Neuronal stem cell (in vitro differentiated cells): ENCODE results near the gene AURKB.

Experiments
- DNase-seq: peaks from one replicate; pipeline ENCODE4 v3.0.0-alpha.2; 2013; ENCODE audit warnings: low spot score
- H2AFZ ChIP-seq: one replicate; pipeline ENCODE4 v1.6.1; 2013; ENCODE audit warnings: mild to moderate bottlenecking, low read length, inconsistent platforms
- H2AK5ac ChIP-seq: 2 replicates; pipeline ENCODE4 v1.6.1; 2013; ENCODE audit warnings: low read depth, mild to moderate bottlenecking, inconsistent platforms, low read length, moderate library complexity, mixed read lengths
- H2BK120ac ChIP-seq: 2 replicates; pipeline ENCODE4 v1.6.1; 2013; ENCODE audit warnings: low read depth, mild to moderate bottlenecking, inconsistent platforms, low read length, moderate library complexity, mixed read lengths
- H2BK12ac ChIP-seq: one replicate; pipeline ENCODE4 v1.6.1; 2013; ENCODE audit warnings: low read length, inconsistent platforms
- H2BK15ac ChIP-seq: 2 replicates; pipeline ENCODE4 v1.6.1; 2013; ENCODE audit warnings: mild to moderate bottlenecking, low read length, inconsistent platforms, mixed read lengths
- H2BK5ac ChIP-seq: one replicate; pipeline ENCODE4 v1.6.1; 2013; ENCODE audit warnings: inconsistent platforms, mild to moderate bottlenecking, low read length, moderate library complexity
- H3K14ac ChIP-seq: one replicate; pipeline ENCODE4 v1.6.1; 2013; ENCODE audit warnings: low read length, inconsistent platforms
- H3K18ac ChIP-seq: 2 replicates; pipeline ENCODE4 v1.6.1; 2013; ENCODE audit warnings: low read length, inconsistent platforms
- H3K23ac ChIP-seq: 2 replicates; pipeline ENCODE4 v1.6.1; 2013; ENCODE audit warnings: low read depth, mild to moderate bottlenecking, mixed read lengths, low read length, inconsistent platforms; ENCODE audit not compliant: poor library complexity
- H3K27ac ChIP-seq: replicated peaks from 3 replicates; pipeline ENCODE4 v1.5.1; 2013; ENCODE audit warnings: low read length, inconsistent platforms
- H3K27me3 ChIP-seq, 3 experiments: 2 replicates each; pipeline ENCODE4 v1.6.1; 2013; ENCODE audit warnings: low read length in 3 of 3, mild to moderate bottlenecking in 2 of 3, inconsistent platforms in 1 of 3, low read depth in 1 of 3, mixed read lengths in 1 of 3, moderate library complexity in 1 of 3; ENCODE audit not compliant: control insufficient read depth in 3 of 3, insufficient read depth in 3 of 3
- H3K36me3 ChIP-seq, 2 donors: replicated peaks in 1 of 2; 2 replicates each; pipeline ENCODE4 v1.6.1; 2013; ENCODE audit warnings: low read length in 2 of 2; ENCODE audit not compliant: control insufficient read depth in 2 of 2, insufficient read depth in 2 of 2
- H3K4ac ChIP-seq: 2 replicates; pipeline ENCODE4 v1.6.1; 2013; ENCODE audit warnings: inconsistent platforms, mild to moderate bottlenecking, low read length, moderate library complexity
- H3K4me1 ChIP-seq, 2 donors: 1 replicate in 1 of 2; 2 replicates in 1 of 2; pipeline ENCODE4 v1.6.1; 2013; ENCODE audit warnings: low read length in 2 of 2, low read depth in 1 of 2; ENCODE audit not compliant: control insufficient read depth in 2 of 2, insufficient read depth in 1 of 2
- H3K4me2 ChIP-seq: one replicate; pipeline ENCODE4 v1.6.1; 2013; ENCODE audit warnings: mild to moderate bottlenecking, low read length, inconsistent platforms; ENCODE audit not compliant: insufficient read depth, poor library complexity, severe bottlenecking
- H3K4me3 ChIP-seq, 2 donors: 2 replicates each; pipeline ENCODE4 v1.5.1; 2013; ENCODE audit warnings: low read length in 2 of 2, mild to moderate bottlenecking in 2 of 2, inconsistent platforms in 1 of 2, moderate library complexity in 1 of 2
- H3K79me1 ChIP-seq: one replicate; pipeline ENCODE4 v1.6.1; 2013; ENCODE audit warnings: low read depth, mild to moderate bottlenecking, inconsistent platforms, low read length, moderate library complexity
- H3K9ac ChIP-seq: one replicate; pipeline ENCODE4 v1.6.1; 2013; ENCODE audit warnings: mild to moderate bottlenecking, low read depth, low read length, inconsistent platforms; ENCODE audit not compliant: poor library complexity
- H3K9me3 ChIP-seq, 2 donors: replicated peaks in 1 of 2; 2 replicates each; pipeline versions ENCODE3 to v1.6.1; 2013; ENCODE audit warnings: low read length in 2 of 2, mild to moderate bottlenecking in 2 of 2, inconsistent platforms in 1 of 2, low read depth in 1 of 2, mixed read lengths in 1 of 2, moderate library complexity in 1 of 2; ENCODE audit not compliant: control insufficient read depth in 2 of 2, insufficient read depth in 1 of 2
- H4K8ac ChIP-seq: one replicate; pipeline ENCODE4 v1.6.1; 2013; ENCODE audit warnings: low read depth, mild to moderate bottlenecking, inconsistent platforms, low read length, moderate library complexity
- H4K91ac ChIP-seq: one replicate; pipeline ENCODE4 v1.6.1; 2013; ENCODE audit warnings: low read length, low read depth, mild to moderate bottlenecking, inconsistent platforms; ENCODE audit not compliant: poor library complexity
- WGBS, 2 donors: extraction: QIAGEN DNeasy Blood & Tissue Kit; methylation state at CpG; one replicate each; pipeline ENCODE4 v1.1.7; 2013; ENCODE audit warnings: missing lambda C conversion rate in 2 of 2, mixed read lengths in 1 of 2; ENCODE audit not compliant: insufficient read length in 2 of 2, insufficient replicate concordance in 1 of 2; ENCODE audit errors: extremely low coverage in 2 of 2; 5-methylcytosine and 5-hydroxymethylcytosine counted together

AURKB gene

GRCh38 chr17:8189041-8189710 is 21.2 kb downstream of the AURKB start:
- Histone ChIP-seq H2BK12ac (peak overlapping the region; percentile 76), H3K23ac (peak overlapping the region; percentile 90), H3K36me3 (no peaks in the 10 kb centered on the region), H3K18ac (peak overlapping the region; percentile 88), H3K4me3 (peak overlapping the region; percentile 69 to 93), H3K9ac (peak overlapping the region; percentile 93), H3K4ac (peak overlapping the region; percentile 87), H2BK15ac (peak overlapping the region; percentile 79), H3K27ac (no peak overlapping the region), H3K79me1 (peaks cover 9% of the 10 kb centered on the region), H2AK5ac (peak overlapping the region; percentile 89), H4K8ac (no peak overlapping the region), H2BK5ac (peak overlapping the region; percentile 87), H3K27me3 (peaks cover 0 to 16% (median 3%) of the 10 kb centered on the region in 3 experiments), H2AFZ (peak overlapping the region; percentile 94), H2BK120ac (no peak overlapping the region), H3K9me3 (no peaks in the 10 kb centered on the region), H3K4me1 (peaks cover 20 to 24% of the 10 kb centered on the region in 2 donors), H3K14ac (no peak overlapping the region), H3K4me2 (peak overlapping the region; percentile 77), H4K91ac (no peak overlapping the region)
- no CpG with 5 or more reads among the region's 67 CpGs for WGBS, 2 donors
- DNase-seq: no peak

DNA sequence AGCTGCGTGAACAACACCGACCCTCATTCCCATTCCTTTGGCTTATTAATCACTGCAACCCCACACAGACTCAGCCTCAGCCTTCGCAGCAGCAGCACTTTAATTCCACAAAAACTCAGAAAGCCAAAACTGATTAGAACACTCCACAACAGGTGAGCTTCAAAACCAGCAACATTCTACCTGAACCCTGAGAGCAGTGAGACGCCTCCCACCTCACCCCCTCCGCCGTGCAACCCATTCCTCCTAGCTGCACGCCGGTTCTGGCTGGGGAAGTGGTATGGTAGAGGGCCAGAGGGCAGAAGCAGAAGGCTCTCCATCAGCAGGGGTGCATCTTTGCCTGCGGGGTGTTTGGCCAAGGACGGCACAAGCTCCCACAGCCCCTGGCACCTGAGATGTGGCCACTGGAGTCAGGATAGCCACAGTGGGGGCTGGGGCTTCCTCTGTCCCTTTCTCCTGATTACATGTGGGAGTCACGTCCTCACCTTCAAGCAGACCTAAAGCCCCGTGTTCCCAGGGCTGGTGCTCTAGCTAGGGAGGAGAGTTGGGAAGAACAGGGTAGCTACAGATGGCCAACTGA is 22.0 kb downstream of the AURKB start:
- Histone ChIP-seq H3K23ac (peak overlapping the region; percentile 90), H3K4me3 (peak overlapping the region; percentile 46 to 69)

DNA sequence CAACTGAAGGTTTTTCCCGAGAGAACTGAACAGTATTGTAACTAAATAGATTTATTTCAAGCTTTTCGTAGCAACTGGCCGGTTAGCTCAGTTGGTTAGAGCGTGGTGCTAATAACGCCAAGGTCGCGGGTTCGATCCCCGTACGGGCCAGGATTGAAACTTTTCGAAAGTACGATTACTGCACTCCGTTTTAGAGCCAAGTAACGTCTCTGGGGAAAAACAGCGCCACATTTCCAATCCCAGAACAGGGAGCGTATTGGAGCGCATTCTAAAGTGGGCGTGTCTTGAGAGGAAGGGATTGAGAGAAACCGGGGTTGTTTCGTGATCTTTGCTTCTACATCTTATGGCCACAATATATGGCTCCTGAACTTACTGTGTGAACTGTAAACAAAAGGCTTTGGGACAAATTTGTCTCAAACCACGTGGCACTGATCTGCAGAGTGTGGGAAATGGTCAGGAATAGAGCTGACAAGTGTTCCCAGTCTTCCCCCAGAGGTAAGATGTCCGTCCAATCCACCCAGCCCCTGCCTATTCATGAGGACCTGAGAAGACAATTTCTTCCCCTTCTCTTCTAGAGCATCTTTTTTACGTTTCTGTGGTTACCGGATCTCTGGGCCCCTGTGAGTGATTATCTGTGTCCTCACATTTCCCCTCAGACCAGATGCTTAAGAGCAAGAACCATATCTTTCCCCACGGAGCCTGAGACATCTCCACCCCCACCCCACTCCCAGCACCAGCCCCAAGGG is 22.7 kb downstream of the AURKB start:
- Histone ChIP-seq H3K4ac (no peak overlapping the region), H3K23ac (no peak overlapping the region), H3K79me1 (peaks cover 9% of the 10 kb centered on the region), H3K18ac (no peak overlapping the region), H2BK5ac (no peak overlapping the region), H4K91ac (no peak overlapping the region), H3K4me3 (peak overlapping the region; percentile 69 to 98), H2BK15ac (no peak overlapping the region), H4K8ac (no peak overlapping the region), H3K4me2 (peak overlapping the region; percentile 79), H3K9ac (peak overlapping the region; percentile 33), H3K36me3 (no peaks in the 10 kb centered on the region), H3K4me1 (peaks cover 20 to 23% of the 10 kb centered on the region in 2 donors), H2BK12ac (no peak overlapping the region), H3K27ac (peak overlapping the region; percentile 80), H3K27me3 (peaks cover 0 to 16% (median 3%) of the 10 kb centered on the region in 3 experiments), H3K9me3 (no peaks in the 10 kb centered on the region), H3K14ac (no peak overlapping the region), H2AK5ac (no peak overlapping the region), H2BK120ac (no peak overlapping the region), H2AFZ (peak overlapping the region; percentile 1)
- peak; percentile 98 for DNase-seq
- no CpG with 5 or more reads among the region's 25 CpGs for WGBS, 2 donors

More for the DNA sequence above, 22.0 kb downstream of the AURKB start:
- Histone ChIP-seq H3K4me1 (peaks cover 20 to 24% of the 10 kb centered on the region in 2 donors), H2AK5ac (peak overlapping the region; percentile 89), H3K36me3 (no peaks in the 10 kb centered on the region), H2BK5ac (no peak overlapping the region), H3K18ac (peak overlapping the region; percentile 54), H3K9ac (peak overlapping the region; percentile 51), H4K91ac (no peak overlapping the region), H2BK12ac (peak overlapping the region; percentile 78), H3K79me1 (peaks cover 9% of the 10 kb centered on the region), H3K27ac (no peak overlapping the region), H3K14ac (no peak overlapping the region), H3K9me3 (no peaks in the 10 kb centered on the region), H2AFZ (peak overlapping the region; percentile 1), H2BK120ac (no peak overlapping the region), H2BK15ac (peak overlapping the region; percentile 79), H3K4me2 (peak overlapping the region; percentile 59), H3K27me3 (peaks cover 0 to 16% (median 3%) of the 10 kb centered on the region in 3 experiments), H3K4ac (peak overlapping the region; percentile 61), H4K8ac (no peak overlapping the region)
- WGBS, 2 donors: no CpG with 5 or more reads among the region's 12 CpGs
- no peak for DNase-seq
